HEK293 (cell line): Measurements from ENCODE around the gene TOMT.

Experiments
- KLF10 ChIP-seq: fragments of 450-650 bp; IDR thresholded peaks from 2 replicates; pipeline ENCODE4 v1.5.1; 2018; ENCODE audit warnings: missing biosample characterization, mild to moderate bottlenecking, missing genetic modification characterization
- KLF16 ChIP-seq: fragments of 450-650 bp; formaldehyde crosslinking; IDR thresholded peaks from 2 replicates; pipeline ENCODE4 v1.5.1; 2017; ENCODE audit warnings: missing biosample characterization, missing genetic modification characterization
- OVOL3 ChIP-seq: fragments of 450-650 bp; formaldehyde crosslinking; IDR thresholded peaks from 2 replicates; pipeline ENCODE4 v1.5.1; 2016; ENCODE audit warnings: missing biosample characterization, missing genetic modification characterization
- SP3 ChIP-seq: fragments of 450-650 bp; formaldehyde crosslinking; IDR thresholded peaks from 2 replicates; pipeline ENCODE4 v1.5.1; 2016; ENCODE audit warnings: missing biosample characterization, missing genetic modification characterization
- YY1 ChIP-seq: fragments of 450-650 bp; formaldehyde crosslinking; IDR thresholded peaks from 2 replicates; pipeline ENCODE4 v1.5.1; 2018; ENCODE audit warnings: missing biosample characterization, missing genetic modification characterization
- ZIC2 ChIP-seq: fragments of 450-650 bp; formaldehyde crosslinking; IDR thresholded peaks from 2 replicates; pipeline ENCODE4 v1.5.1; 2016; ENCODE audit warnings: missing biosample characterization, missing genetic modification characterization
- ZNF10 ChIP-seq: fragments of 450-650 bp; formaldehyde crosslinking; IDR thresholded peaks from 2 replicates; pipeline ENCODE4 v1.5.1; 2017; ENCODE audit warnings: missing biosample characterization, missing genetic modification characterization
- ZNF112 ChIP-seq: fragments of 450-650 bp; formaldehyde crosslinking; IDR thresholded peaks from 2 replicates; pipeline ENCODE4 v1.5.0; 2017; ENCODE audit warnings: missing biosample characterization, missing genetic modification characterization
- ZNF132 ChIP-seq: fragments of 450-650 bp; formaldehyde crosslinking; IDR thresholded peaks from 2 replicates; pipeline ENCODE4 v1.5.1; 2017; ENCODE audit warnings: missing biosample characterization, missing genetic modification characterization, borderline replicate concordance
- ZNF184 ChIP-seq: fragments of 450-650 bp; IDR thresholded peaks from 2 replicates; pipeline ENCODE4 v1.5.1; 2018; ENCODE audit warnings: missing biosample characterization, mild to moderate bottlenecking, missing genetic modification characterization
- ZNF239 ChIP-seq: fragments of 450-650 bp; formaldehyde crosslinking; IDR thresholded peaks from 2 replicates; pipeline ENCODE4 v1.5.1; 2016; ENCODE audit warnings: missing biosample characterization, missing genetic modification characterization
- ZNF585B ChIP-seq: fragments of 450-650 bp; formaldehyde crosslinking; IDR thresholded peaks from 2 replicates; pipeline ENCODE4 v1.5.1; 2016; ENCODE audit warnings: missing biosample characterization, missing genetic modification characterization
- ZNF629 ChIP-seq: fragments of 450-650 bp; formaldehyde crosslinking; IDR thresholded peaks from 2 replicates; pipeline ENCODE4 v1.5.1; 2017; ENCODE audit warnings: missing biosample characterization, missing genetic modification characterization
- ZNF660 ChIP-seq: fragments of 450-650 bp; IDR thresholded peaks from 2 replicates; pipeline ENCODE4 v1.5.1; 2018; ENCODE audit warnings: missing biosample characterization, mild to moderate bottlenecking, missing genetic modification characterization
- ZNF670 ChIP-seq: fragments of 450-650 bp; formaldehyde crosslinking; IDR thresholded peaks from 2 replicates; pipeline ENCODE4 v1.5.1; 2016; ENCODE audit warnings: missing biosample characterization, missing genetic modification characterization, low read depth
- ZNF677 ChIP-seq: fragments of 450-650 bp; IDR thresholded peaks from 2 replicates; pipeline ENCODE4 v1.5.0; 2018; ENCODE audit warnings: missing biosample characterization, mild to moderate bottlenecking, missing genetic modification characterization, moderate library complexity
- ZNF777 ChIP-seq: fragments of 450-650 bp; formaldehyde crosslinking; IDR thresholded peaks from 2 replicates; pipeline ENCODE4 v1.5.1; 2017; ENCODE audit warnings: missing biosample characterization, missing genetic modification characterization, borderline replicate concordance
- ZNF792 ChIP-seq: fragments of 450-650 bp; formaldehyde crosslinking; IDR thresholded peaks from 2 replicates; pipeline ENCODE4 v1.5.1; 2016; ENCODE audit warnings: missing biosample characterization, missing genetic modification characterization
- ZSCAN16 ChIP-seq: fragments of 450-650 bp; formaldehyde crosslinking; IDR thresholded peaks from 2 replicates; pipeline ENCODE4 v1.5.1; 2016; ENCODE audit warnings: missing biosample characterization, missing genetic modification characterization
- ZXDB ChIP-seq: fragments of 450-650 bp; formaldehyde crosslinking; IDR thresholded peaks from 2 replicates; pipeline ENCODE4 v1.5.1; 2016; ENCODE audit warnings: missing biosample characterization, missing genetic modification characterization
- TF ChIP-seq, protein P1 (sequence below): fragments of 450-650 bp; formaldehyde crosslinking; IDR thresholded peaks from 2 replicates; pipeline ENCODE4 v1.5.1; 2016; ENCODE audit warnings: missing biosample characterization, missing genetic modification characterization, borderline replicate concordance
- TF ChIP-seq, protein P2 (sequence below): fragments of 450-650 bp; formaldehyde crosslinking; IDR thresholded peaks from 2 replicates; pipeline ENCODE4 v1.5.1; 2016; ENCODE audit warnings: missing biosample characterization, missing genetic modification characterization
- TF ChIP-seq, protein P3 (sequence below): fragments of 450-650 bp; formaldehyde crosslinking; conservative IDR thresholded peaks from 2 replicates; pipeline ENCODE4 v1.5.1; 2016; ENCODE audit warnings: low read depth, missing biosample characterization, missing genetic modification characterization
- TF ChIP-seq, protein P4 (sequence below): fragments of 450-650 bp; formaldehyde crosslinking; IDR thresholded peaks from 2 replicates; pipeline ENCODE4 v1.5.1; 2016; ENCODE audit warnings: missing biosample characterization, missing genetic modification characterization

TOMT gene

DNA sequence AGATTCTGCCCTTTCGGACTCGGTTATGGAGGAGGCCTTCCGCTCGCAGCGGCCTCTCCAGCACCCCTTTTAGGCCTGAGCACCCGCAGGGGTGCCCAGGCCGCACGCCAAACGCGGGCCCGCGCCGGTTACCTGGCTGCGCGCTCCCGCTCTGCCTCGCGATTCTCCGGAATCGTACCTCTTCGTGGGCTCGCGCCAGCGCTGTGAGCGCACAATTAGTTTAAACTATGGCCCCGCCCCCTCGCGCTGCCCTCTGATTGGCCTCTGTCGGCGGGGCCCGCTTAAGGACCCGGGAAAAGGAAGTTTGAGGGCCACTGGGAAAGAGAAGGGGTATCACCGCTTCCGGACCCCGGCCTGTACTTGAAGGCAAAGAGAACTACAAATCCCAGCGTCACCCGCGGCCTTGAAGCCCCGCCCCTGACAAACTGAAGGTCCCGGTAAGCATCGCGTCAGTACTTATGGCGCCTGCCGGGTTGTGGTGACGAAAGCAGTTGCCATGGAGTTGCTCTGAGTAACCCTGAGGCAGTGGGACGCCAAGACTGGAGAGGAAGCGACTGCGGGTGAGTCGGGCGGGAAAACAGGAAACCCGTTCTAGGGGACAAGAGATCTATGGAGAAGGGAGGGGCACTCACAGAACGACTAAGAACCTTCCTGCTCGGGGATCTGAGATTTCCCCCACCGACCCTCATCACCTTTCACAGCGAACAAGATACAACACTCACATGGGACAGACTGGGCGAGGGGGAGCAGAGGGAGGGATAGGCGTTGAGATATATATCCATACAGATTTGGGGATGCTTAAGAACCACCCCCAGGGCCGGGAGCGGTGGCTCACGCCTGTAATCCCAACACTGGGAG is 25.2 kb upstream of the TOMT start, which contains the start of the genes LRRC51 and NUMA1 (continued):
- TF ChIP-seq, protein P1, sequence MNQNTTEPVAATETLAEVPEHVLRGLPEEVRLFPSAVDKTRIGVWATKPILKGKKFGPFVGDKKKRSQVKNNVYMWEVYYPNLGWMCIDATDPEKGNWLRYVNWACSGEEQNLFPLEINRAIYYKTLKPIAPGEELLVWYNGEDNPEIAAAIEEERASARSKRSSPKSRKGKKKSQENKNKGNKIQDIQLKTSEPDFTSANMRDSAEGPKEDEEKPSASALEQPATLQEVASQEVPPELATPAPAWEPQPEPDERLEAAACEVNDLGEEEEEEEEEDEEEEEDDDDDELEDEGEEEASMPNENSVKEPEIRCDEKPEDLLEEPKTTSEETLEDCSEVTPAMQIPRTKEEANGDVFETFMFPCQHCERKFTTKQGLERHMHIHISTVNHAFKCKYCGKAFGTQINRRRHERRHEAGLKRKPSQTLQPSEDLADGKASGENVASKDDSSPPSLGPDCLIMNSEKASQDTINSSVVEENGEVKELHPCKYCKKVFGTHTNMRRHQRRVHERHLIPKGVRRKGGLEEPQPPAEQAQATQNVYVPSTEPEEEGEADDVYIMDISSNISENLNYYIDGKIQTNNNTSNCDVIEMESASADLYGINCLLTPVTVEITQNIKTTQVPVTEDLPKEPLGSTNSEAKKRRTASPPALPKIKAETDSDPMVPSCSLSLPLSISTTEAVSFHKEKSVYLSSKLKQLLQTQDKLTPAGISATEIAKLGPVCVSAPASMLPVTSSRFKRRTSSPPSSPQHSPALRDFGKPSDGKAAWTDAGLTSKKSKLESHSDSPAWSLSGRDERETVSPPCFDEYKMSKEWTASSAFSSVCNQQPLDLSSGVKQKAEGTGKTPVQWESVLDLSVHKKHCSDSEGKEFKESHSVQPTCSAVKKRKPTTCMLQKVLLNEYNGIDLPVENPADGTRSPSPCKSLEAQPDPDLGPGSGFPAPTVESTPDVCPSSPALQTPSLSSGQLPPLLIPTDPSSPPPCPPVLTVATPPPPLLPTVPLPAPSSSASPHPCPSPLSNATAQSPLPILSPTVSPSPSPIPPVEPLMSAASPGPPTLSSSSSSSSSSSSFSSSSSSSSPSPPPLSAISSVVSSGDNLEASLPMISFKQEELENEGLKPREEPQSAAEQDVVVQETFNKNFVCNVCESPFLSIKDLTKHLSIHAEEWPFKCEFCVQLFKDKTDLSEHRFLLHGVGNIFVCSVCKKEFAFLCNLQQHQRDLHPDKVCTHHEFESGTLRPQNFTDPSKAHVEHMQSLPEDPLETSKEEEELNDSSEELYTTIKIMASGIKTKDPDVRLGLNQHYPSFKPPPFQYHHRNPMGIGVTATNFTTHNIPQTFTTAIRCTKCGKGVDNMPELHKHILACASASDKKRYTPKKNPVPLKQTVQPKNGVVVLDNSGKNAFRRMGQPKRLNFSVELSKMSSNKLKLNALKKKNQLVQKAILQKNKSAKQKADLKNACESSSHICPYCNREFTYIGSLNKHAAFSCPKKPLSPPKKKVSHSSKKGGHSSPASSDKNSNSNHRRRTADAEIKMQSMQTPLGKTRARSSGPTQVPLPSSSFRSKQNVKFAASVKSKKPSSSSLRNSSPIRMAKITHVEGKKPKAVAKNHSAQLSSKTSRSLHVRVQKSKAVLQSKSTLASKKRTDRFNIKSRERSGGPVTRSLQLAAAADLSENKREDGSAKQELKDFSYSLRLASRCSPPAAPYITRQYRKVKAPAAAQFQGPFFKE = no peak
- peak; percentile 94 for TF ChIP-seq KLF10 (tag by site-specific recombination)
- no peak for TF ChIP-seq YY1 (tag by site-specific recombination)
- no peak for TF ChIP-seq ZNF239 (tag by site-specific recombination)
- no peak for TF ChIP-seq ZNF585B (tag by site-specific recombination)
- TF ChIP-seq, protein P2, sequence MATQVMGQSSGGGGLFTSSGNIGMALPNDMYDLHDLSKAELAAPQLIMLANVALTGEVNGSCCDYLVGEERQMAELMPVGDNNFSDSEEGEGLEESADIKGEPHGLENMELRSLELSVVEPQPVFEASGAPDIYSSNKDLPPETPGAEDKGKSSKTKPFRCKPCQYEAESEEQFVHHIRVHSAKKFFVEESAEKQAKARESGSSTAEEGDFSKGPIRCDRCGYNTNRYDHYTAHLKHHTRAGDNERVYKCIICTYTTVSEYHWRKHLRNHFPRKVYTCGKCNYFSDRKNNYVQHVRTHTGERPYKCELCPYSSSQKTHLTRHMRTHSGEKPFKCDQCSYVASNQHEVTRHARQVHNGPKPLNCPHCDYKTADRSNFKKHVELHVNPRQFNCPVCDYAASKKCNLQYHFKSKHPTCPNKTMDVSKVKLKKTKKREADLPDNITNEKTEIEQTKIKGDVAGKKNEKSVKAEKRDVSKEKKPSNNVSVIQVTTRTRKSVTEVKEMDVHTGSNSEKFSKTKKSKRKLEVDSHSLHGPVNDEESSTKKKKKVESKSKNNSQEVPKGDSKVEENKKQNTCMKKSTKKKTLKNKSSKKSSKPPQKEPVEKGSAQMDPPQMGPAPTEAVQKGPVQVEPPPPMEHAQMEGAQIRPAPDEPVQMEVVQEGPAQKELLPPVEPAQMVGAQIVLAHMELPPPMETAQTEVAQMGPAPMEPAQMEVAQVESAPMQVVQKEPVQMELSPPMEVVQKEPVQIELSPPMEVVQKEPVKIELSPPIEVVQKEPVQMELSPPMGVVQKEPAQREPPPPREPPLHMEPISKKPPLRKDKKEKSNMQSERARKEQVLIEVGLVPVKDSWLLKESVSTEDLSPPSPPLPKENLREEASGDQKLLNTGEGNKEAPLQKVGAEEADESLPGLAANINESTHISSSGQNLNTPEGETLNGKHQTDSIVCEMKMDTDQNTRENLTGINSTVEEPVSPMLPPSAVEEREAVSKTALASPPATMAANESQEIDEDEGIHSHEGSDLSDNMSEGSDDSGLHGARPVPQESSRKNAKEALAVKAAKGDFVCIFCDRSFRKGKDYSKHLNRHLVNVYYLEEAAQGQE (tag by site-specific recombination) = no peak
- TF ChIP-seq OVOL3 (tag by site-specific recombination) = no peak
- TF ChIP-seq ZNF777 (tag by site-specific recombination) = no peak
- TF ChIP-seq ZNF660 (tag by site-specific recombination) = no peak
- no peak for TF ChIP-seq ZNF792 (tag by site-specific recombination)
- TF ChIP-seq ZNF132 (tag by site-specific recombination) = no peak
- no peak for TF ChIP-seq ZNF10 (tag by site-specific recombination)
- TF ChIP-seq KLF16 = peak; percentile 58; the same call in 1 of the 2 replicates
- no peak for TF ChIP-seq ZNF112
- TF ChIP-seq, protein P3, sequence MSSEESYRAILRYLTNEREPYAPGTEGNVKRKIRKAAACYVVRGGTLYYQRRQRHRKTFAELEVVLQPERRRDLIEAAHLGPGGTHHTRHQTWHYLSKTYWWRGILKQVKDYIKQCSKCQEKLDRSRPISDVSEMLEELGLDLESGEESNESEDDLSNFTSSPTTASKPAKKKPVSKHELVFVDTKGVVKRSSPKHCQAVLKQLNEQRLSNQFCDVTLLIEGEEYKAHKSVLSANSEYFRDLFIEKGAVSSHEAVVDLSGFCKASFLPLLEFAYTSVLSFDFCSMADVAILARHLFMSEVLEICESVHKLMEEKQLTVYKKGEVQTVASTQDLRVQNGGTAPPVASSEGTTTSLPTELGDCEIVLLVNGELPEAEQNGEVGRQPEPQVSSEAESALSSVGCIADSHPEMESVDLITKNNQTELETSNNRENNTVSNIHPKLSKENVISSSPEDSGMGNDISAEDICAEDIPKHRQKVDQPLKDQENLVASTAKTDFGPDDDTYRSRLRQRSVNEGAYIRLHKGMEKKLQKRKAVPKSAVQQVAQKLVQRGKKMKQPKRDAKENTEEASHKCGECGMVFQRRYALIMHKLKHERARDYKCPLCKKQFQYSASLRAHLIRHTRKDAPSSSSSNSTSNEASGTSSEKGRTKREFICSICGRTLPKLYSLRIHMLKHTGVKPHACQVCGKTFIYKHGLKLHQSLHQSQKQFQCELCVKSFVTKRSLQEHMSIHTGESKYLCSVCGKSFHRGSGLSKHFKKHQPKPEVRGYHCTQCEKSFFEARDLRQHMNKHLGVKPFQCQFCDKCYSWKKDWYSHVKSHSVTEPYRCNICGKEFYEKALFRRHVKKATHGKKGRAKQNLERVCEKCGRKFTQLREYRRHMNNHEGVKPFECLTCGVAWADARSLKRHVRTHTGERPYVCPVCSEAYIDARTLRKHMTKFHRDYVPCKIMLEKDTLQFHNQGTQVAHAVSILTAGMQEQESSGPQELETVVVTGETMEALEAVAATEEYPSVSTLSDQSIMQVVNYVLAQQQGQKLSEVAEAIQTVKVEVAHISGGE (tag by site-specific recombination) = peak; percentile 92
- TF ChIP-seq, protein P4, sequence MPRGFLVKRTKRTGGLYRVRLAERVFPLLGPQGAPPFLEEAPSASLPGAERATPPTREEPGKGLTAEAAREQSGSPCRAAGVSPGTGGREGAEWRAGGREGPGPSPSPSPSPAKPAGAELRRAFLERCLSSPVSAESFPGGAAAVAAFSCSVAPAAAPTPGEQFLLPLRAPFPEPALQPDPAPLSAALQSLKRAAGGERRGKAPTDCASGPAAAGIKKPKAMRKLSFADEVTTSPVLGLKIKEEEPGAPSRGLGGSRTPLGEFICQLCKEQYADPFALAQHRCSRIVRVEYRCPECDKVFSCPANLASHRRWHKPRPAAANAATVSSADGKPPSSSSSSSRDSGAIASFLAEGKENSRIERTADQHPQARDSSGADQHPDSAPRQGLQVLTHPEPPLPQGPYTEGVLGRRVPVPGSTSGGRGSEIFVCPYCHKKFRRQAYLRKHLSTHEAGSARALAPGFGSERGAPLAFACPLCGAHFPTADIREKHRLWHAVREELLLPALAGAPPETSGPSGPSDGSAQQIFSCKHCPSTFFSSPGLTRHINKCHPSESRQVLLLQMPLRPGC (tag by site-specific recombination) = no peak
- no peak for TF ChIP-seq ZNF670
- TF ChIP-seq ZNF677 = no peak
- peak; percentile 12; the same call in 1 of the 2 replicates for TF ChIP-seq ZXDB (tag by site-specific recombination)
- TF ChIP-seq ZNF629 = peak; percentile 98
- peak; percentile 86 for TF ChIP-seq SP3 (tag by site-specific recombination)
- no peak for TF ChIP-seq ZNF184
- no peak for TF ChIP-seq ZIC2 (tag by site-specific recombination)
- no peak for TF ChIP-seq ZSCAN16 (tag by site-specific recombination)
